Activated effector memory CD4-positive, alpha-beta T cell treated with anti-CD3 and anti-CD28 coated beads, Interleukin-2, amount 50 U/mL, for 16 hours (primary cell): ENCODE data around the gene KLK7.
"Not testable (repeated sequence)": the region's sequence is repeated elsewhere in the genome, so short reads cannot be mapped to it uniquely, and the experiment has no call there.

ENCODE experiments used
- DNase-seq: peaks from one replicate; pipeline ENCODE4 v3.0.0-alpha.2; 2020

The KLK7 gene

GRCh38 chr19:50974702-50975556 is 8.8 kb downstream of the KLK7 start:
- DNase-seq = no peak

- no peak for DNase-seq
These were observed 10.8 kb downstream of the KLK7 start for GRCh38 chr19:50972795-50973376.

GRCh38 chr19:50969810-50970209 is 13.9 kb downstream of the KLK7 start:
- DNase-seq = not testable (repeated sequence)

GRCh38 chr19:50969413-50969760 is 14.3 kb downstream of the KLK7 start, which contains the start of gene KLK6:
Gene KLK6, minus strand, starts transcription at chr19:50969591. Its CDS starts 1,487 bp downstream, at chr19:50968104.
- no peak for DNase-seq

GRCh38 chr19:50968716-50969412 is 14.9 kb downstream of the KLK7 start:
- DNase-seq = no peak

- DNase-seq = no peak
These were observed 15.6 kb downstream of the KLK7 start for GRCh38 chr19:50967929-50968715.

GRCh38 chr19:50964266-50964665 is 19.5 kb downstream of the KLK7 start:
- no peak for DNase-seq

GRCh38 chr19:50963381-50963780 is 20.3 kb downstream of the KLK7 start:
- no peak for DNase-seq

GRCh38 chr19:50962245-50962644 is 21.5 kb downstream of the KLK7 start:
- no peak for DNase-seq

- no peak for DNase-seq
These were observed 23.8 kb downstream of the KLK7 start for GRCh38 chr19:50959731-50960500.

- DNase-seq = no peak
These were observed 26.1 kb downstream of the KLK7 start for GRCh38 chr19:50957587-50957986.

- DNase-seq = no peak
These were observed 30.8 kb downstream of the KLK7 start, which contains the start of gene KLK5 for GRCh38 chr19:50952910-50953309. Gene KLK5, minus strand, starts transcription at chr19:50953038. Its CDS starts 381 bp downstream, at chr19:50952657.

GRCh38 chr19:50949861-50950260 is 33.9 kb downstream of the KLK7 start:
- DNase-seq = no peak

- no peak for DNase-seq
These were observed 36.6 kb downstream of the KLK7 start for GRCh38 chr19:50947123-50947522.

GRCh38 chr19:50944795-50945194 is 38.9 kb downstream of the KLK7 start:
- DNase-seq = no peak

- DNase-seq = no peak
These were observed 40.5 kb downstream of the KLK7 start for GRCh38 chr19:50943074-50943828.

- no peak for DNase-seq
These were observed 44.1 kb downstream of the KLK7 start for GRCh38 chr19:50939596-50939995.

GRCh38 chr19:50933640-50934039 is 50.1 kb downstream of the KLK7 start:
- no peak for DNase-seq

- no peak for DNase-seq
These were observed 51.0 kb downstream of the KLK7 start for GRCh38 chr19:50932690-50933083.

GRCh38 chr19:50932018-50932689 is 51.6 kb downstream of the KLK7 start:
- no peak for DNase-seq

- DNase-seq = no peak
These were observed 52.7 kb downstream of the KLK7 start for GRCh38 chr19:50931023-50931422.
